Nephron (organoid): ENCODE data around the gene CLN6.
A peak's percentile ranks its signal among the peaks of the same experiment; 100 is the strongest.

Experiments used
- H3K27ac Mint-ChIP-seq, 3 experiments: 2 replicates each; pipeline ENCODE4 v1.8.0; 2020; ENCODE audit warnings: mixed read lengths in 3 of 3, mild to moderate bottlenecking in 2 of 3, moderate library complexity in 1 of 3
- H3K27me3 Mint-ChIP-seq: 2 replicates; pipeline ENCODE4 v1.8.0; 2021; ENCODE audit warnings: low read depth, mild to moderate bottlenecking, moderate library complexity, mixed read lengths
- H3K36me3 Mint-ChIP-seq: 2 replicates; pipeline ENCODE4 v1.8.0; 2020; ENCODE audit warnings: low read depth, mixed read lengths
- H3K4me1 Mint-ChIP-seq: 2 replicates; pipeline ENCODE4 v1.8.0; 2020; ENCODE audit warnings: mixed read lengths
- H3K4me3 Mint-ChIP-seq, 3 experiments: 2 replicates each; pipeline ENCODE4 v1.8.0; 2020; ENCODE audit warnings: mild to moderate bottlenecking in 3 of 3, mixed read lengths in 3 of 3, moderate library complexity in 2 of 3
- H3K9me3 Mint-ChIP-seq: 2 replicates; pipeline ENCODE4 v1.8.0; 2020; ENCODE audit warnings: mixed read lengths
- CTCF ChIP-seq, 3 experiments: fragments of 200-600 bp; sonication (generic); IDR thresholded peaks; one replicate each; pipeline ENCODE4 v1.5.0; 2021; ENCODE audit warnings: antibody characterized with exemption in 3 of 3; ENCODE audit not compliant: unreplicated experiment in 3 of 3

The CLN6 gene

GRCh38 chr15:68196445-68197169 lies 32.9 kb downstream of the CLN6 start:
- peaks cover 36% of the 10 kb centered on the region for H3K4me1 Mint-ChIP-seq
- no peak overlapping the region for H3K4me3 Mint-ChIP-seq
- no peak for TF ChIP-seq CTCF (IDR thresholded peaks at IDR 0.05; ENCODE audit: unreplicated experiment in 3 of 3)
- H3K27ac Mint-ChIP-seq, result peak overlapping the region in 2 of 3 experiments; percentile 19 to 60
- H3K9me3 Mint-ChIP-seq, result no peaks in the 10 kb centered on the region
- H3K36me3 Mint-ChIP-seq, result peaks cover 42% of the 10 kb centered on the region
- H3K27me3 Mint-ChIP-seq, result no peaks in the 10 kb centered on the region

- Mint-ChIP-seq H3K9me3 (no peaks in the 10 kb centered on the region), H3K27me3 (no peaks in the 10 kb centered on the region), H3K27ac (peak overlapping the region; percentile 20 to 65 (median 44)), H3K4me3 (no peak overlapping the region), H3K4me1 (peaks cover 31% of the 10 kb centered on the region), H3K36me3 (peaks cover 43% of the 10 kb centered on the region)
- no peak for TF ChIP-seq CTCF (IDR thresholded peaks at IDR 0.05; ENCODE audit: unreplicated experiment in 3 of 3)
These were observed 34.0 kb downstream of the CLN6 start for GRCh38 chr15:68195336-68196112.

GRCh38 chr15:68192804-68193486 lies 36.6 kb downstream of the CLN6 start:
- no peak for TF ChIP-seq CTCF (IDR thresholded peaks at IDR 0.05; ENCODE audit: unreplicated experiment in 3 of 3)
- H3K4me1 Mint-ChIP-seq, result peaks cover 38% of the 10 kb centered on the region
- no peaks in the 10 kb centered on the region for H3K9me3 Mint-ChIP-seq
- no peaks in the 10 kb centered on the region for H3K27me3 Mint-ChIP-seq
- peaks cover 66% of the 10 kb centered on the region for H3K36me3 Mint-ChIP-seq
- no peak overlapping the region for H3K4me3 Mint-ChIP-seq
- H3K27ac Mint-ChIP-seq, result no peak overlapping the region

GRCh38 chr15:68192117-68192516 lies 37.4 kb downstream of the CLN6 start:
- no peaks in the 10 kb centered on the region for H3K27me3 Mint-ChIP-seq
- TF ChIP-seq CTCF (IDR thresholded peaks at IDR 0.05; ENCODE audit: unreplicated experiment in 3 of 3), result no peak
- no peak overlapping the region for H3K27ac Mint-ChIP-seq
- H3K9me3 Mint-ChIP-seq, result no peaks in the 10 kb centered on the region
- H3K36me3 Mint-ChIP-seq, result peaks cover 66% of the 10 kb centered on the region
- H3K4me3 Mint-ChIP-seq, result no peak overlapping the region
- H3K4me1 Mint-ChIP-seq, result peaks cover 40% of the 10 kb centered on the region

GRCh38 chr15:68191555-68191954 lies 38.0 kb downstream of the CLN6 start:
- no peak overlapping the region for H3K27ac Mint-ChIP-seq
- H3K36me3 Mint-ChIP-seq, result peaks cover 65% of the 10 kb centered on the region
- H3K27me3 Mint-ChIP-seq, result no peaks in the 10 kb centered on the region
- no peak overlapping the region for H3K4me3 Mint-ChIP-seq
- no peak for TF ChIP-seq CTCF (IDR thresholded peaks at IDR 0.05; ENCODE audit: unreplicated experiment in 3 of 3)
- no peaks in the 10 kb centered on the region for H3K9me3 Mint-ChIP-seq
- peaks cover 36% of the 10 kb centered on the region for H3K4me1 Mint-ChIP-seq
